ENCODE results near the gene LRMDA.
"Not testable (repeated sequence)": the region's sequence is repeated elsewhere in the genome, so short reads cannot be mapped to it uniquely, and the experiment has no call there.

LRMDA gene

DNA sequence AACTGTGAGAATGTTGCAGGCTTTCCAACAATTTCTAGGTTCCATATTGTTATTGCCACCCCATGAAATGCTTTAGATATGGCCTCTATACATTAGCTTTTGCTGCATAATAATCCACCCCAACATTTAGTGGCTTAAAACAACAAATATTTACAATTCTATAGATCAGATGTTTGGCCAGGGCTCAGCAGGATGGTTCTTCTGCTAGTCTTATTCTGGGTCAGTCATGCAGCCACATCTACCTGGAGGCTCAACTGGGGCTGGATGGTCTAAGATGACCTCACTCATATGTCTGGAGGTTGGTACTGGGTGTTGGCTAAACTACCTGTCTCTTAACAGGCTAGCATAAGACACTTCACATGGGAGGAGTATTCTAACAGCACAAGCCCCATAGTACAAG is 607.3 kb downstream of the LRMDA start:
- no peak for DNase-seq

DNA sequence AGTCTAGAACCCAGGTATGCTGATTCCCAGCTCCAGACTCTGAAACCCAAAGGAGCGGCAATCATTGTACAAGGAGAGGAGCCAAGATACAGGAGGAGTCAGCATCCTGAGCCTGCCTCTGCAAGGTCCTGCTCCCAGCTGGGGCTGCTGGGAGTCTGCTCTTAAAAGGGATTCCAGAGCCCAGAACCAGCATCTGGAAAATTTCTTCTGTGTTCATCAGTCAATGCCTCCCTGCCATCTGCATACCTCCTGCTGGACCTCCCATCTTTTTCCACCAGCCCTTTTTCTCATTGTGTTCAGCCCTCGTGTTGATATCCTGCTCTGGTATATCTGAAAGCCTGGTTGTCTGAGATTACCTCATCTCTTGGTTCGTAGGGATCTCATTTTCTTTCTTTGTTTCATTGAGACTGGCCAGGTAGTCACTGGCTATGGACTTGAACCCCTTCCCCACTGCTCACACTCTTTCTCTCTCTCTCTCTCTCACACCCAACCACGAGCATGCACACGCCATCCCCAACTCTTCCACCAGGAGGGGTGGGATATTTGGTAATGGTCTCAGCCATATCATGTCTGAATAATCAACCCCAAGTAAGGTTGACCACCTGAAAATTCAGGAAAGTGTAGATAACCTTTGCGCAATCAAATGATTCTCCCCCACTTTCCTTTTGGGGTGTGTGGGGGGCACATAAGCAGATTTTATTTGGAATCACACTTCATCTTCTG is 608.8 kb downstream of the LRMDA start:
- DNase-seq = no peak

DNA sequence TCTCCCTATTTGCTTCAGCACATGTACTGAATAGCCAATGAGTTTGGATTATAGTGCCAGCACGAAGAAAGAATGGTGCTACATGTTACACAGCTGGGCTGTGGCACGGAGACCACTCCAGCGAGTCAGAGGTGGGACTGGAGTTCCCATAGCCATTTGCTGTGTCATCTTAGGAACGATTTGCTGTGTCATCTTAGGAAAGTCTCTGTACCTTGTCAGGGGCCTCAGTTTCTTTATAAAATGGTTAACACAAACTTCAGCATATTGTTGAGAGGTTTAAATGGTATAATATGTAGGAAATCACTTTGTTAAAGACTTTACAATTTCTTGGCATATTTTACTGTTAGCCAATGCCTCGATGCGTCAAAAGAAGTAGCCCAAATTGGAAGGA is 609.4 kb downstream of the LRMDA start:
- no peak for DNase-seq

DNA sequence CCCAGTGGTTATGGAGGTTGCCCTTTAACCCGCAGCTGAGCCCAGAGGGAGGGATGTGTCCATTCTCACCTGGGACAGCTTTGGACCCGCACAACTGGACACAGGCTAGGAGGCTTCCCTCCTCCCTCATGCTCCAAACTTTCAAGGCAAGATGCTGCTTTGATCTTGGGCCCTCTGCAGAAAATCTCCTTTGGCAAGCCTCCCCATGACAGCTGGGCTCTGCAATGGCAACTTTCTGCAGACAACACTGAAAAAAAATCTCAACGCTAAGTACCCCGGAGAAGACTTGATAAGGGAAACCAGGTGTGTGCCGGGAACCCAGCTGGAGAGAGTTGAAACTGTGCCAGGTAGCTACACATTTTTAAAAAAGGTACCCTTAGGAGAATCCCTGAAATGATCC is 610.1 kb downstream of the LRMDA start:
- DNase-seq = no peak

DNA sequence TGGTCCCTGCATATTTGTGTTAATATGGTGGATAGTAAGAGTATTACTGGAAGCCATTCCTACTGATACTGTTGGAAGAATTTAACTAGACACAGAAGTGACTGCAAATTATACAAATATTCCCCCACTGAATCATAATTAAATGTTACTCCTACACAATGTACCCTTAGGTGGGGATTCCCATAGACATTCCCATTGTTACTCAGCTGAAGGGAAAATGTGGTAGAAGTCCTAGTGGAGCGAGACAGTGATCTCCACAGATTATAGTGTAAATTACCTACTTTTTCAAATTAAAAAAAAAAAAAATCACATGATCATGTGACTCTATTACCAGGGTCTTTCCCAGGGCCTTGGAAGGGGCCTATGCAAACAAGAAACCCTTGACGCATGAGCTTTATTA is 611.8 kb downstream of the LRMDA start:
- no peak for DNase-seq

DNA sequence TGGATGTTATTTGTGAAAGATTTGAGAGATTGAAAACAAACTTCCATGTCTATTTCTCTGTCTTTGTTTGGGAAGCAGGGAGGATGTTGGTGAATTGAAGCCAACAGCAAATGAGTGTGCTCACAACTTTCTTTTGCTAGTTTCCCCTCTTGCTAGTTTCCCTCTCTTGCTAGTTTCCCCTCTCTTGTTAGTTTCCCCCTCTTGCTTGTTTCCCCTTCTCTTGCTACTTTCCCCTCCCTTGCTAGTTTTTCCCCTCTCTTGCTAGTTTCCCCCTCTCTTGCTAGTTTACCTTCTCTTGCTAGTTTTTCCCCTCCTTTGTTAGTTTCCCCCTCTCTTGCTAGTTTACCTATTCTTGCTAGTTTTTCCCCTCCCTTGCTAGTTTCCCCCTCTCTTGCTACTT is 613.3 kb downstream of the LRMDA start:
- DNase-seq = no peak

DNA sequence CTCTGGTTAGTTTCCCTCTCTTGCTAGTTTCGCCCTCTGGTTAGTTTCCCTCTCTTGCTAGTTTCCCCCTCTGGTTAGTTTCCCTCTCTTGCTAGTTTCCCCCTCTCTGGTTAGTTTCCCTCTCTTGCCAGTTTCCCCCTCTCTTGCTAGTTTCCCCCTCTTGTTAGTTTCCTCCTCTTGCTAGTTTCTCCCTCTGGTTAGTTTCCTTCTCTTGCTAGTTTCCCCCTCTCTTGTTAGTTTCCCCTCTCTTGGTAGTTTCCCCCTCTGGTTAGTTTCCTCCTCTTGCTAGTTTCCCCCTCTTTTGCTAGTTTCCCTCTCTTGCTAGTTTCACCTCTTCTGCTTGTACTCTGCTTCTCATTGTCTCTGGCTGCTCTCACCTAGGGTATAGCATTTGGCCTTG is 613.8 kb downstream of the LRMDA start:
- no peak for DNase-seq

DNA sequence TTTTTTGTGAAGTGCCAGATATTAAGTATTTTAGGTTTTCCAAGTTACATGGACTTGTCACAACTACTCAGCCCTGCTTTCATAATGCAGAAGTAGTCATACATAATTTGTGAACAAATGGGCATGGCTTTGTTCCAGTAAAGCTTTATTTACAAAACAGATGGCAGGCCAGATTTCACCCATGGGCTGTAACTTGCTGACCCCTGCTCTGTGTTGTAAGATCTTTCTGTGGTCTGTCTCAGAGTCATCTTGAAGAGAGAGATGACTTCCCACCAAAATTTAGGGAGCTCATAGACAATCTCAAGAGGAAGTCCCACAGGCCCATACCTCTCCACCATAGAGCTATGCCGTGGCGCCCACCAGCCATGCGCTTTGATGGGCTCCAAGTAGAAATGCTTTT is 616.1 kb downstream of the LRMDA start:
- DNase-seq = no peak

DNA sequence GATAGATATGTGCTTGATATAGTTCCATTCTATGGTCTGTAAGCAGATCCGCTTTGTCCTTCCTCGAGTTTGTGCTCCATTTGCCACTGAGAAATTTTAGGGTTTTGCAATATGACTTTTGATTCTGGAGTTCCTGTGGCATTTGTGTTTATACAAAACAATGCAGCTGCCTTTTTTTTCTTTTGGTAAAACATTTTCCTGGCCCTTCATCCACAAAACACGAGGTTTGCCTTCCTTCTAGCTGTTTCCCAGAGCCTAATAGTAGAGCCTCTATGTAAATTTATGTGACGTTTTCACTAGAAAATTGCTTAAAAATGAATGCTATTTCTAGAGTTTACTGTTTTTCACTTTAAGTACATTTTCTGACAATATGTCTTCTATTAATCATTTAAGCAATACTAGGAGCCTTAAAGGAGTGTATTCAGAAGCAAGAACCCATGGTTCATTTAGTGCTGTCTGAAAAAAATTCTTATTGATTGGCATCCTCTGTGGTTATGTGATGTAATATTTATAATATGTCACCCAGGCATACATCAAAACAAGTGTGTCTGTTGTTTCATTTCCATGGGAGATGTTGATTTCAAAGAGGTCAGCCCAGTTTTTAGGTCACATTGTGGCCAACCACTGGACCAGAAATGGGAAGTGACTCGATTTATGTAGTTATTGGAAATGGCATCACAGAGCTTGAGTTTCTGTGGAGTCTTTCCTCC is 618.3 kb downstream of the LRMDA start:
- DNase-seq = no peak

DNA sequence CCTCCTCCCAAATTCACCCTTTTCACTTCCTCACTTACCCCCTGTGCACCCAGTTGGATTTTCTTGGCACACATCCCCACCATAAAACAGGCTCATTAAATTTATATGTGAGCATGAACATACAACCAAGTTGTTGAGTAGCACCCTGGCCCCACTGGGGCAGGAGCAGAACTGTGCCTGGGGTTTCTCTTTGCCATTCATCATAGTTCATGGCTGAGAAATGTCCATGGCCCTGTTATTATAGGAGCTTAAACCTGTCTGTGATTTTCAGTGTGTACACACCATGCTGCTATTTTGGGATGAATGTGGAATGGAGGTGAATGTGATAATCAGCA is 618.8 kb downstream of the LRMDA start:
- no peak for DNase-seq

DNA sequence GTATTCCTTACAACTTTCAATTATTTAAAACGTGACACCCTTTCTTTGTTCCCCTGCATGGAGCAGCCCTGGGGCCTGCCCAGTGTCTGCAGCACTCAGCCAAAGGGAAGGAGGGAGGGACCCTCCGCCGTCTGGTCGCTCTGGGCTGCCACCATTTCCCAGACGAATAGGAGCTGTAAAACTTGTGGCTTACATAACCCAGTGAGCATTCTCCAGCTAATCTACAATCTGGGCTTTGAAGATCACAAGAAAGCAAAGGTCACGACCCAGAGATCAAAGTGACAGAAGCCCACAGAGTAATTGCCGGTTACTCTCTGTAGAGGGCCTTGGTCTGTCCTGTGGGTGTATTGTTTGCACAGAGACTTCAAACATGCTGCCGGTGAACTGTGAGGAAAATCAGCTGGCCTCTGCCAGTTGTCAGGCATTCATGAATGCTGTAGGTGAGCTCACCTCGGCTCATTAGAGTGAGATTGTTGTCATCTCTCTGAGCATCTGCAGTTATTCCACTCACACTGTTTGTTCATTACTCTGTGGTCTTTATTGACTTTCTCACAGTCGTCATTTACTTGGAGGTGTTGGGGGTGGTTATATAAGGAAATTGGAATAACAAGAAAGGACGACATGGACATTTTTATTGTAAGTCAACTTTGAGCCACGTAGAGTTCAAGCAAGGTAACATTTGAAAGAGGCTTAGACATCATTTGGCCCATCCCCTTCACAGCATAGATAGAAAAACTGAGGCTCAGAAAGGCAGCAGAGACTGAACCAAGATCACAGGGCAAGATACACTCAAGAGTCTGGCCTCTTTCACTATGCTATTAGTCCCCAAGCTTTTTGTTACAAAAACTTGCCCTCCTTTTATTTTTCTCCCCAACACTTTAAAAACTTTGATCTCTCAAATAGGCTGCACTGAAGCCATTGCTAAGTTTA is 619.8 kb downstream of the LRMDA start:
- no peak for DNase-seq

DNA sequence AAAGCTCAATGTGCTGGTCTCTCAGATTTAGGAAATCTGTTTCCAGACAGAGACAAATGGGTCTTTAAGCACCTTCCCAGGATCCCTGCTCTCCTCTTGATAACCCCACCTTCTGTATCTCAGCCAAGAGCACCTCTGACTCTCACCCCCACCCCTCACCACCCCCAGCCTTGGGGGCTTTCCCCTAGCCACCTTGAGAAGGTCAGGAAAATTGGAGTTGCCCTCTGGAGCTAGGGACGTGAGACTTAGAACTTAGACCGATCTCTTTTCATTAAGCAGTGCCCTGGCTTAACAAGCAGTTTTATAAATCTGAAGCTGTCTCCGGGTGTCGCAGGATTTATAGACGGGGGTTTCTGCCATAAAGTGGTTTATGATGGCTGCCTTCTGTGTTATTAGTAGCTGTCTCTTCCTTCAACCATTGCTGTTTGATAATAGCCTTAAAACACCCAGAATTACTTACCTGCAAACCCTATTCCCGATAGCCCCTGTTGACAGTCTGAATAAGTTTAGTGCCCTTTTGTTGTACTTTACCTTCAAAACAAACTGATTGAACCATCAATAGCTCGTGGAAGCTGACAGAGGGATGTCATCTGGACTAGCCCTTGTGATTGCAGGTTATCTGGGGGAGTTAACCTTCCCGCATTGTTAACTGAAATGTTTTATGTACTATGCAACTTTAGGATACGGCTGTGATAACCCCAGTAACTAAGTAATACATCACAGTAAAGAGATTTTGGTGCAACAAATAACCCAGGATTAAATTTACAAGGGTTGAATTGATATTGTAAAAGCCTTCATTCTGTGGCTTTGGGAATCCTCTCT is 621.5 kb downstream of the LRMDA start:
- no peak for DNase-seq

DNA sequence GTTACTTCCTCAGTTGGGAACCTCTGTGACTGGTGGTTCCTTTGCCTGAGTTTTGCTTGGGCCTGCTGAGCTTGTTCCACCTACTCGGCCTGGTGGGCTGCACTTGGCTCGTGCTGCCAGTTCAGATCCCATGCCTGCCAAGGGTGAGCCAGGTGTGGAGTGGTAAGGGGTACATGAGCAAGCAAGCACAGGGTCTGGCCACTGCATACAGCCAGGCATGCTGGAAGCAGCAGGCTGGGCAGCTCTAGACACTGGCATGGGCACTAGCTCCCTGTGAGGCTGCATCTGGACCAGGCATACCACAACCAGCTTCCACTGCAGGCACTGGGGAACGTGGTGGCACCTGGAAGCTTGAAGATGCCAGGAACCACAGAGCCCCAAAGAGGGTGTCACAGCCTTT is 624.0 kb downstream of the LRMDA start:
- DNase-seq = no peak

DNA sequence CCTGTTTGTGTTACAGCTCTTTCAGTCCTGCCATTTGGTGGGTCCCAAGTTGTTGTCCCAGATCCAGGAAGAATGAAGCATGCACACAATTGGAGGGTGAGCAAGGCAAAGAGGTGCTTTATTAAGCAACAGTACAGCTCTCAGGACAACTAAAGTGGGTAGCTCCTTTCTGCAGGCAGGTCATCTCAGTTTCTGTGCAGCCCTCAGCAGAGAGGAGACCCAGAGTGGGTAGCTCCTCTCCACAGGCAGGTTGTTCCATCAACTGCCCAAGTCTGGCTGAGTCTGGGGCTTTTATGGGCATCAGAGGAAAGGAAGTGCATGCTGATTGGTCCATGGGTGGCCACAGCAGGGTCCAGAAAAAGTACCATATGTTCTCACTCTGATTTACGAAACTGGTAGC is 624.5 kb downstream of the LRMDA start:
- DNase-seq = no peak

DNA sequence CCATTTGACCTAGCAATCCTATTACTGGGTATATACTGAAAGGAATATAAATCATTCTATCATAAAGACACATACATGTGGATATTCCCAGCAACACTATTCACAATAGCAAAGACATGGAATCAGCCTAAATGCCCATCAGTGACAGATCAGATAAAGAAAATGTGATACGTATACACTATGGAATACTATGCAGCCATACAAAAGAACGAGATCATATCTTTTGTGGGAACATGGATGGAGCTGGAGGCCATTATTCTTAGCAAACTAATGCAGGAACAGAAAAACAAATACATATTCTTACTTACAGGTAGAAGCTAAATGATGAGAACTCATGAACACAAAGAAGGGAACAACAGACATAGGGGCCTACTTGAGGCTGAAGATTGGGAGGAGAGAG is 629.6 kb downstream of the LRMDA start:
- not testable (repeated sequence) for DNase-seq

DNA sequence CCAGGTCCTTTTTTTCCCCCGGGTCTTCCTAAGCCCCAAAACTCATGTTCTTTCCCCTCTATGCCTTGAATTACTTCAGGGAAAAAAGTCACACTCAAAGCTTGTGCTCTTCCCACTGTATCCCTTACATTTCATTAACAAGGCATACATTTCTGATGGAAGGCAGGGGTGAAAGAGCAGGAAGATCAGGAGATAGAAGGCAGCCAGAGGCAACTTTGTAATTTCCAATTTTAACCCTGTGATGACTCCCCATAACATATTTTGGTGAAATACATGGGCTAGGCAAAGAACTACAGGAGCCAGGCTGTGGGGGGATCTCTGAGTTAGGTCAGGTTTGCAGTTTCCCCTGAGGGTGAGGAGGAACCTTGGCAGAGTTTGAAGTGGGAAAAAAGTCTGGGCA is 635.0 kb downstream of the LRMDA start:
- DNase-seq = no peak

DNA sequence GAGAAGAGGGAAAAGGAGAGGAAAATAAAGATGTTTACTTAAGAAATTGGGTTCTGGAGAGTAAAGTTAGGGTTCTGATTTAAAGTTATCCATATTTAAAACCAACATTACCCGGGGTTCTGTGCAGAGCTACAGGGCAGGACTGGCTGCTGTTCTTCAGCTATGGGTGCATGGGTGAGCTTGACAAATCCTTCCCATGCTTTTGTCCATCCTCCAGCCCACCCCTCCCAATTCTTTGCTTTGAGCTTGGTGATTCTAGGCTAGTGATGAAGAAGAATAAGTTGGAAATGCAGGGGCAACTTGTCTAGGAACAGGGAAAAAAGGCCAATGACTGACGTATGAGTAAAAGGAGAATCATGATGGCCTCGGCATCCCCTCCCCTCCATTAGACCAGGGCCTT is 636.0 kb downstream of the LRMDA start:
- DNase-seq = no peak

DNA sequence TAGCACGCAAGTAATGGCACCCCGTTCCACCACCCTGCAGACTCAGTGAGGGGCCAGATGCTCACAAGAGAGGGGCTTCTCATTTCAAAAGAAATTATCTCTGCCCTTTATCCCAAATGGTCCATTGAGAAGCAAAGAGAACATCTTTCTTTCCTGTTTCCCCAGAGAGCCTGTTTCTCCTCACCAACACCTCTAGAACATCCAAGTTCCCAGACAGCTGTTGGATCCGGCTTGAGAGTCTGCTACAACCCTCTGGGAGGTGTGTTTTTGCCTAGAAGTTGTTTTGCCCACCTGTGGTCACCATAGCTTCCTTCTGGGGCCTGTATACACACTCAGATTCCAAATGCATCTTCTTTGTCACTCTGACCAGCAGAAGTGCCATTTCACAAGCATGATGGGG is 637.4 kb downstream of the LRMDA start:
- no peak for DNase-seq

DNA sequence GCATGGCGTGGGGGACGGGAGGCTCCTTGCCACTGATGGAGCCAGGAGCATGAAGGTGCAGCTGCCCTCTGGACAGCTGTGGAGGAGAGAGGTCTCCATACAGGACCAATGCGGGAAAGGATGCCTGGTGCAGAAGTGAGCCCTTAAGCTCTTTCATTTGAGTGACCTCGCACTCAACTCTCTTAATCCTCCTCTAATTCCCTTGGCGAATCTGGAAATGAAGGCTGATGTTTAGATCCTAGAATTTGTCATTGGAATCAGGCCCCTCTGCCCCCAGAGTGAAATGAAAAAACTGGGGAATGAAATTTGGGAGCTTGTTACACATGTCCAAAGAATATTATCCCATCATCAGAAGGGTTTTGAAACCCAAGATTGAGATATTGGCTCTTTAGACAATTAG is 639.5 kb downstream of the LRMDA start:
- no peak for DNase-seq

DNA sequence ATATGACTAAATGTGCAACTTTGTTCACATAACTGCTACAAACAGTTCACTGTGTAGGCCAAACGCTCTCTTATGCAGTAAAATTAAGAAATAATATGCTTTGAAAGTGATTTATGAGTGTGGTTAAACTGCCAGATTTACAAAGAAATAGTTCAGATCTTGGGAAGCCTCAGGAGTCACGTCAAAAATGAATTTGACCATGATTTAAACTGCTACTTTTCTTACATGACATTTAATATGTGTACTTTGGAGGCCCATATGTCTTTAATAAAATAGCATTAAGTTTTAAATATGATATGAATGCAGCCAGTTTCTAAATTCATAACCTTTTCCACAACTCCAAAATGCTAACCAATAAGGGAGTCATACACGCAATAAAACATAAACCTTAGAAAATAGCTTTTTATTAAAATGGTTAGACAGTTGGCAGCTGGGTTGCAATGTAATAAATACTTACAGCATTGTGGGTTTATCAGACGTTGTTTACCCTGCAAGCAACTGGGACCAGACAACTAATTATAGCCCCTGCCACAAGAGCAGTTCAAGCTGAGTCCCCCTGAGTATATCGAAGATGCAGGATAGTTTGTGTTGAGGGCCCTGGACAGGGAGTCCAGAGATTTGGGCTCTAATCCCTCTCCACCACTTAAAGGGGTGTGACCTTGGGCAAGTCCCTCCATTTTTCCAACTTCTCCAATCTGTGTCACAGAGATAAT is 640.4 kb downstream of the LRMDA start:
- DNase-seq = no peak

DNA sequence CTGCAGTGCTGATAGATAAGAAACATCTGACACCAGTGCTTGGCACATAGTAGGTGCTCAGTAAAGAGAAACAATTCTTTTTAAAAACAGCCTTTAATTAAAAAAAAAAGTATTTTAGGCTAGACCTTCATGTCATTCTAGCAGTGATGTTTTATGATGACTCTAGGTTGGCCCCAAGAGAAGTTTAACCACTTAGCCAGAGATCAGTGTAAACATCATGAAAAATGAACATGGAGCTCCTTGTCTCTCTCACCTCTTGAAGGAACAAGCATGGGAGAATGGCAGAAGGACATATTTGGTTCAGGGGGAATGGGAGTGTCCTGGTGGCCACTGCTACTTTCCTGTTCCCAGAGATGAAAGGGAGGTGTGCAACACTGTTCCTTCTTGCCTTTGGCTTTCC is 641.0 kb downstream of the LRMDA start:
- DNase-seq = no peak

DNA sequence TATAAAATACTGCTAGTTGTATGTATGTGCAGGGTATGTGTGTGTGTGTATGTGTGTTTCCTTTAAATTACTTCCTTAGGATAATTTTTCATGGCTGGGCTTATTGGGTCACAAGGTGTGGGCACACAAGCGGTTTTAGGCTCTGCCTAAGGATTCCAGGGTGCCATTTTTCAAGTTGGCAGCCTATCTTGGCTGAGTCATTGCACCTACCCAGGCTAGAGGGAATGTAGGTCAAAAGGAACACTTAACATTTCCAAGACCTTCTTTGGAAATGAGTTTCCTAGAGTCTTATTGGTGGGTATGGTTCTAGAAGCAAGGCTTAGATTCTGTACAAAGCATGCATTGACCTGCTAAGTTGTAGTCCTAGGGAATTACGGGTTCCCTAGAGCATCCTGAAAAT is 642.1 kb downstream of the LRMDA start:
- no peak for DNase-seq

All from activated CD4-positive, alpha-beta T cell treated with anti-CD3 and anti-CD28 coated beads, Interleukin-10, Interleukin-2, amounts not matched to agents 100 ng/mL and 50 ng/mL, durations not matched to agents 16 hours and 8 hours (primary cell).